Left ventricle myocardium inferior (tissue), 1 donor: ENCODE measurements around the gene SLC38A8. TPM values are rescaled to one million over a fixed set of nuclear protein-coding genes. Genes with fewer than 3 reads are reported as not detected.

ENCODE experiments used
- DNase-seq: peaks from one replicate; pipeline ENCODE4 v3.0.0-alpha.2; 2020
- H3K27ac ChIP-seq: fragments of 200-600 bp; replicated peaks from 2 replicates; pipeline ENCODE4 v1.8.0; 2021
- H3K27me3 ChIP-seq: fragments of 200-600 bp; 2 replicates; pipeline ENCODE4 v1.8.0; 2021; ENCODE audit warnings: low read depth
- H3K36me3 ChIP-seq: fragments of 200-600 bp; 2 replicates; pipeline ENCODE4 v1.8.0; 2021
- H3K4me1 ChIP-seq: fragments of 200-600 bp; 2 replicates; pipeline ENCODE4 v1.8.0; 2021
- H3K4me3 ChIP-seq: fragments of 200-600 bp; 2 replicates; pipeline ENCODE4 v1.8.0; 2021; ENCODE audit warnings: mild to moderate bottlenecking, moderate library complexity
- H3K9me3 ChIP-seq: fragments of 200-600 bp; replicated peaks from 2 replicates; pipeline ENCODE4 v1.8.0; 2021
- intact Hi-C: fragments of 100-400 bp; cut with micrococcal nuclease; formaldehyde crosslinking; loops from one replicate; pipeline ENCODE4 v1.11.0; 2022
- total RNA-seq: library from RNA; stranded (reverse); fragmentation: NEBNext Ultra II Directional; extraction: Animal tissue kit (Norgen Biotek cat#: 25700); gene quantifications from one replicate; pipeline ENCODE4 v1.2.1, GENCODE V29; 2021
- TF ChIP-seq, protein P1 (sequence below): fragments of 200-600 bp; IDR thresholded peaks from 2 replicates; pipeline ENCODE4 v1.8.0; 2021; ENCODE audit warnings: antibody characterized with exemption, mild to moderate bottlenecking, borderline replicate concordance
- donor health status: DM: no; HTN: yes; CAD: no; lungs with severe emphysema.

The SLC38A8 gene
- total RNA-seq, 1 donor from 2014 or later = not detected

DNA sequence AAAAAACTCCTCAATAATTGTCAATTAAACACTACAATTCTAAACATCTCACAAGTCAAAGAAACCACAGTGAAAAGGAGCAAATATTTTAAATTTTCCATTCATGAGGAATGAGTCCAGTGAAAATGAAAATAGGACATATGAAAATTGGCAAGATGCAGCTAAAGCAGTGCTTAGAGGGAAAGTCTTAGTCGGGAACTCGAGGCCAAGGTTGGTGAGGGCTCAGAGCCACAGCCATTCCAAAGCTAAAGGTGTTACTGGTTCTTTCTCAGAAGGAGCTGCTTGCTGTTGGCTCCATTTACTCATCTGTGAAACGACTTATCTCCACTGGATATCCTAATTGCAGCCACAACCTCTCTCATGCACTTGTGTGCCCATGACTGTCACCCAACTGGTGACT lies 6.5 kb downstream of the SLC38A8 start:
- Histone ChIP-seq H3K27ac (no peak overlapping the region), H3K4me1 (peaks cover 8% of the 10 kb centered on the region), H3K36me3 (no peaks in the 10 kb centered on the region), H3K27me3 (peaks cover 8% of the 10 kb centered on the region), H3K4me3 (no peak overlapping the region), H3K9me3 (peaks cover 18% of the 10 kb centered on the region)
- no peak for DNase-seq
- intact Hi-C loops = no loop called here
- TF ChIP-seq, protein P1, sequence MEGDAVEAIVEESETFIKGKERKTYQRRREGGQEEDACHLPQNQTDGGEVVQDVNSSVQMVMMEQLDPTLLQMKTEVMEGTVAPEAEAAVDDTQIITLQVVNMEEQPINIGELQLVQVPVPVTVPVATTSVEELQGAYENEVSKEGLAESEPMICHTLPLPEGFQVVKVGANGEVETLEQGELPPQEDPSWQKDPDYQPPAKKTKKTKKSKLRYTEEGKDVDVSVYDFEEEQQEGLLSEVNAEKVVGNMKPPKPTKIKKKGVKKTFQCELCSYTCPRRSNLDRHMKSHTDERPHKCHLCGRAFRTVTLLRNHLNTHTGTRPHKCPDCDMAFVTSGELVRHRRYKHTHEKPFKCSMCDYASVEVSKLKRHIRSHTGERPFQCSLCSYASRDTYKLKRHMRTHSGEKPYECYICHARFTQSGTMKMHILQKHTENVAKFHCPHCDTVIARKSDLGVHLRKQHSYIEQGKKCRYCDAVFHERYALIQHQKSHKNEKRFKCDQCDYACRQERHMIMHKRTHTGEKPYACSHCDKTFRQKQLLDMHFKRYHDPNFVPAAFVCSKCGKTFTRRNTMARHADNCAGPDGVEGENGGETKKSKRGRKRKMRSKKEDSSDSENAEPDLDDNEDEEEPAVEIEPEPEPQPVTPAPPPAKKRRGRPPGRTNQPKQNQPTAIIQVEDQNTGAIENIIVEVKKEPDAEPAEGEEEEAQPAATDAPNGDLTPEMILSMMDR = no peak

DNA sequence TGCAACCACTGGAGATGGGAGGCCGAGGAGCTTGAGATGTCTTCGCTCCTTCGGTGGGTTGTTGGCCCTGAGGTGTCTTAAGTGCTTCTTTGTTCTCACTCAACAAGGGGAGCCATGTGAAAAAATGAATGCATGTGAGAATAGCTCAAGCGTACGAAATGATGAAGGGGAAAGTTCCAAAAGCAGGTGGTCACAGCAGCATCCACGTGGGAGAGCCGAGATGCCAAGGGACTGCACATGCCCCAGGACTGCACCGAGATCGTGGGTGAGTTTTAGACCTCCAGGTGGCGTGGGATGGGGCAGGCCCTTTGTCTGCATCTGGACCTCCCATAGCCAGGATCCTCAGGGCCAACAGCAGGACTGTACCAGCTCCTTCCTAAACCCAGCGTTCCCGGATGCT lies 8.1 kb downstream of the SLC38A8 start:
- TF ChIP-seq, protein P1 = no peak
- intact Hi-C loops = no loop called here
- Histone ChIP-seq H3K4me3 (no peak overlapping the region), H3K27ac (no peak overlapping the region), H3K36me3 (no peaks in the 10 kb centered on the region), H3K9me3 (peaks cover 18% of the 10 kb centered on the region), H3K4me1 (peaks cover 8% of the 10 kb centered on the region), H3K27me3 (no peaks in the 10 kb centered on the region)
- no peak for DNase-seq

DNA sequence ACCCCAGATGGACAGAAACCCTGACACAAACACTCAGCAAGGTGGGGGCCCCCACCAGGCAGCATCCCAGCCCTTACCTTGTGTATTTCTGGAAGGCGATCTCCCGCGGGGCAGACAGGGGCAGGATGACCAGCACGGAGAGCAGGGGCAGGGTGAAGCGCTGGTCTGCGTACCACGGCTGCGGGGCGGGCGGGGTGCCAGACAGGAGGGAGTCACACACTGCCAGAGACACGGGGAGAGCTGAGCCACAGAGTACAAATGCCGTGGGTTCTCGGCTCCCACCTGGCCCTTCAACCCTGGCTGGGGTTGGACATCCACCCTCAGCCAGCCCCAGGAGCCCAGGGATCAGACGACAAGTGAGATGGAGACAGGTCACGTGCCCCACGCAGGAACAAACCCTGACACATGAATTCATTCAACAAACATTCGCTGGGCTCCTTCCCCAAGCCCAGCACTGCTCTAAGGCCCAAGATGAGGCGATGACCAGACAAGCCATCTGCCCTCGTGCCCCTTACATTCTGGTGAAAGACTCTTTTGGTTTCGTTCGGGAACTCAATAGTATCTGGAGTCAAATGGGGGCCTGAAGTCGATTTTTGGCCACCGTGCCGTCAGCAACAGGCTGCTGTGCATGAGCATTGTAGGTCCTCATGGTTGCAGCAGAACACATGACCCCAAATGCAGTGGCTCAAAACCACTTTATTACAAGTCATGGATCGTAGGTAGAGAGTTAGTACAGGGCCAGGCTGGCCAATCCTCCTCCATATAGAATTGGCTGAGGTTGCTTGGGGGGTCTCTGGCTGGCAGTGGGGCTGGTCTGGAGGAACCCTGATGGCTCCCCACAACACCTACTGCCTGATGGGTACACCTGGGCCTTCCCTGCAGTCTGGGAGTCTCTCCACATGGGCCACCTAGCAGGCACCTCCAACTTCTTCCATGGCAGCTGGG lies 9.1 kb downstream of the SLC38A8 start:
- H3K9me3 ChIP-seq = peaks cover 18% of the 10 kb centered on the region
- H3K4me3 ChIP-seq = no peak overlapping the region
- TF ChIP-seq, protein P1 = no peak
- no peaks in the 10 kb centered on the region for H3K36me3 ChIP-seq
- no peak overlapping the region for H3K27ac ChIP-seq
- intact Hi-C loops = no loop called here
- H3K4me1 ChIP-seq = peaks cover 8% of the 10 kb centered on the region
- no peaks in the 10 kb centered on the region for H3K27me3 ChIP-seq
- DNase-seq = no peak

DNA sequence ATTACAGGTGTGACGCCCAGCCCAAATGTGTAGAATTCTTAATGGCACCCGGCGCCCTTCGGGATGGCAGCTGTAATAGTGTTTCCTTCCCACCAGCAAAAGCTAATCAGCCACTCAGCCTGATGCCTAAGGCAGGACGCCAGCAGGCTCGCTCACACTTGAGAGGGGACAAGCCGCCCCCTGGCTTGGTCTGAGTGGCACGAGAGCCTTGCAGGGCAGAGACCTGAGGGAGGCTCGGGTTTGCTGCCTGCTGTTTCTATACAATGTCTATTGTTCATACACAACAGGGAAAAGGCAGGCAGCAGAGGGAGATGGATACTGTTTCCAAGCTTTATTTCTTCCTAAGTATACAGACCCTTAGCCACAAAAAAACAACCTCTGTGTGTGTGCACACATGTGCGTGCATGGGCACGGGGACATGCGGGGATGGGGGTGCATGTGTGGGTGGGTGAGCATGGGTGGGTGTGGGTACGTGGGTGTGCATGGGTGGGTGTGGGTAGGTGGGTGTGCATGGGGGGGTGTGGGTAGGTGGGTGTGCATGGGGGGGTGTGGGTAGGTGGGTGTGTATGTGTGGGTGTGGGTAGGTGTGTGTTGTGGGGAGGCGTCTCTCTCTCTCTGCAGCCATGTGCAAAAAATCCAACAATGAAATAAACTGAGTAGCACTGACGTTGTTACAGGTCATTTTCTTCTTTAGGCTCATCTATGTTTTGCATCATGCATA lies 10.0 kb downstream of the SLC38A8 start:
- H3K27ac ChIP-seq = no peak overlapping the region
- no peak overlapping the region for H3K4me3 ChIP-seq
- peaks cover 1% of the 10 kb centered on the region for H3K27me3 ChIP-seq
- H3K4me1 ChIP-seq = peaks cover 8% of the 10 kb centered on the region
- intact Hi-C loops = no loop called here
- DNase-seq = peak; percentile 54
- TF ChIP-seq, protein P1 = no peak
- no peaks in the 10 kb centered on the region for H3K36me3 ChIP-seq
- H3K9me3 ChIP-seq = peaks cover 18% of the 10 kb centered on the region

DNA sequence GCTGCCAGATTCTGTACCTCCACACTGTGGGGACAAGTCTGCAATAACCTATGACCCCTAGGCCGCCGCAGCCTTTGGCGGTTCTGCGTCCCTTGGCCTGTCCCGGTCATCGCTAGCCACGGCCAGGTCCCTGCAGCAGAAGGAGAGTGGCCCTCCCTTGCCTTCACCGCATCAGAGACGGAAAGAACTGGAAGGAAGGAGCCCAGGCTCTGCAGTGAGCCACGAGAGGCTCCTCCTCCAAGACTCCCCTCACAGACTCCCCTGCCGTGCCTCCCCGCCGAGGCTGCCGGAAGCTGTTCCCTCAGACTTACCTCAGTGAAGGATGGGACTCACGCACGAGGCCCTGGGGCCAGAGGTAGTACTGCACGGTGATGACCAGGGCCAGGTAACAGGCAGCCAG lies 11.0 kb downstream of the SLC38A8 start:
- Histone ChIP-seq H3K4me3 (no peak overlapping the region), H3K4me1 (peaks cover 8% of the 10 kb centered on the region), H3K27me3 (peaks cover 5% of the 10 kb centered on the region), H3K36me3 (no peaks in the 10 kb centered on the region), H3K27ac (no peak overlapping the region), H3K9me3 (peaks cover 17% of the 10 kb centered on the region)
- TF ChIP-seq, protein P1 = no peak
- intact Hi-C loops = no loop called here
- DNase-seq = no peak
